HG02981 (cell line): ENCODE data around the gene KCTD1.
"Not testable (repeated sequence)": the region's sequence is repeated elsewhere in the genome, so short reads cannot be mapped to it uniquely, and the experiment has no call there.

Experiments
- ATAC-seq: cut with Tn5 transposase; IDR thresholded peaks from one replicate; pipeline ENCODE4 v1.9.1; 2021; ENCODE audit warnings: mild to moderate bottlenecking, moderate library complexity; ENCODE audit not compliant: unreplicated experiment

The KCTD1 gene

GRCh38 chr18:26459884-26460283 is 88.5 kb downstream of the KCTD1 start:
- no peak for ATAC-seq

DNA sequence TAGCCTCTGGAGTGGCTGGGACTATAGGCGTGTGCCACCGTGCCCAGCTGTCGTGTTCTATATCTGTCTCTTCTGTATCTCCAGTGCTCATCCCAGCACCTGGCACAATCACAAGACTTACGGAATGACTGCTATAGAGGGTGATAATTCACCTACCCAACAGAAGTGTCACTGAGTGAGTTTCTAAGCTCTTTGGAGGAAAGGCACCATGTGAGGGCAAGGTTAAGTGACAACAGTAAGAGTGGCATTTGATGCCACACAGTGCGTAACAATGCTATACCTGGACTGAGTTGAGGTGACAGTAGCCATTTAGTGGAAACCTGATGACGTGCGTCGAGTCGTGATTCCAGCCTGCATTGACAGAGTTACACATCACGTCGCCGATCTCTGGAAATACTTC is 89.0 kb downstream of the KCTD1 start:
- no peak for ATAC-seq

DNA sequence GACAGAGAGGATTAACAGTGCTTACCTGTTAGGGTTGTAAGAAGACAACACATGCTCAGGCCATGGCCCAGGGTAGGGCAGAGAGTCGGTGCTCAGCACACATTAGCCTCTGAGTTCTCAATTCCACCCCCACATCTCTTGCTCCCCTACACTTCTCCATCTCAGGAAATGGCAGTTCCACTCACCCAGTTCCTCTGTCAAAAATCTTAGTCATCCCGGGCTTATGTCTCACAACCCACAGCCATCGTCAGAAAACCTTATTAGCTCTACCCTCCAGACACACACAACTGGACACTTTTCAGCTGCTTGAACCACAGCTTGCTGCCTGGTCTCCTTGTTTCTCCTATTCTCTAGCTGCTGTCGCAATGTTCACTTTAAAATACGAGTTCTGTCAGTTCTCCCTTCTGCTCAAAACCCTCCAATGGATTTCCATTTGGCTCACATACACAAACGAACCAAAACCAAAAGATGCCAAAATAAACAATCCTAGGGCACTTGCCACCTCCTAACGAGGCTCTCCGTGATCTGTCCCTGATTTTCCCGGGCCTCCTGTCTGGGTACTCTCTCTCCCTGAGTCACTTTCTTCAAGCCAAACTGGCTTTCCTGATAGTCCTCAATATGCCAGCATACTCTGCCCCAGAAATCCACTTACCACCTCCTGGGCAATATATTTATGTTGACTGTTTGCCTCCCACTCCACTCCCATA is 89.7 kb downstream of the KCTD1 start:
- ATAC-seq, result peak; percentile 48

DNA sequence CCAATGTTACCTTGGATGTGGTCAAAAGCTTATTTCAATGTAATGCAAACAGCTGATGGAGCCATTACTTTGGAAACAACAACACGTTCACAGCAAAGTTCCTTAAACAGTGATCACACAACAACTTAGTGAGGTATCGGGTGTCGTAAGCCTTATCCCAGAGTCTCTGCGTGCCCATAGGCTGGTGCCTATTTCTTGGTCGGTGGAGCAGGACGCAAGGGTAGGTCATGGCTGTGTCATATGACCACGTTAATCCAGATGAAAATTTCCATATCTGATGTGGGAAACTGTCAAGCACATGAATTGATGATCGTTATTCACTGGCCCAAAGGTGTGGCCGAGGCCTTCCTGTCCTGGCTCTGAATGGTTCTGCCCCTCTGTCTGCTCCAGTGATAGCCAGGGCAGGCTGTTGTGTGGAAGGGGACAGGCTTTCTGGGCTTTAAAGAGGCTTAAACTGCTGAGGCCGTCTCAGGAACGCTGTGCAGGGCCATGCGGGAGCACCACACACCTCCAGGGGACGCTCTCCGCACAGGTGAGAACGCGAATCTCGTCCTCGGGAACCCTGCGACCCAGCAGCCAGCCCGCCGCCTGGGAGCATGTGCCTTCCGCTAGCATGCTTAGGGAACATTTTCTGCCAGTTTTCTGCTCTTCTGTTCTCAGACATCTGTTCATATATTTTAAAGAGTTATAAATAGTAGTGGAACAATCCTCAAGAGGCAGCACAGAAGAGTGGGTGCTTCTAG is 90.6 kb downstream of the KCTD1 start:
- ATAC-seq, result no peak

DNA sequence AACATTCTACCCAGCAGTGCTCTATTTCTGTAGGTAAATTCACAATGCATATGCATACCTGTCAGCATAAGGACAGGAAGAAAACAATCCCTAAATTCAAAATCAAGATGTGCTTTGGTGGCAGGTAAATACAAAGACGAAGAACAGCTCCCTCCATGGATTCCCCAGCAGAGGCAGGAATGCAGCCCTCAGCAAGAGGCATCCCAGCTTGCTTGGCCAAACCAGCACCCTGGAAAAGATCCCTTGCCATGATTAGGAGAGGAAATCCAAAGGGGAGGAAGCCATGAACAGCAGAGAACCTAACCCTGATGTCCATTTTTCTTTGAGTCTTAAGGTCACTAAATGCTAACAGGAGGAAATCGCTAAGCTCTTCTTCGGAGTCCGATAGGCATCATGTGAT is 91.2 kb downstream of the KCTD1 start:
- ATAC-seq, result no peak

- ATAC-seq, result no peak
These were observed 92.3 kb downstream of the KCTD1 start for GRCh38 chr18:26456070-26456491.

GRCh38 chr18:26455639-26456038 is 92.7 kb downstream of the KCTD1 start:
- no peak for ATAC-seq

- ATAC-seq, result no peak
These were observed 93.7 kb downstream of the KCTD1 start for GRCh38 chr18:26454616-26455015.

- ATAC-seq, result no peak
These were observed 94.2 kb downstream of the KCTD1 start for GRCh38 chr18:26454192-26454591.

GRCh38 chr18:26453386-26453901 is 94.9 kb downstream of the KCTD1 start:
- peak; percentile 54 for ATAC-seq

GRCh38 chr18:26450989-26451682 is 97.2 kb downstream of the KCTD1 start:
- no peak for ATAC-seq

GRCh38 chr18:26448714-26449159 is 99.6 kb downstream of the KCTD1 start:
- ATAC-seq, result no peak

GRCh38 chr18:26443853-26444252 is 104.5 kb downstream of the KCTD1 start:
- no peak for ATAC-seq

- ATAC-seq, result no peak
These were observed 106.2 kb downstream of the KCTD1 start for GRCh38 chr18:26442126-26442525.

- ATAC-seq, result no peak
These were observed 107.7 kb downstream of the KCTD1 start for GRCh38 chr18:26440644-26441043.

DNA sequence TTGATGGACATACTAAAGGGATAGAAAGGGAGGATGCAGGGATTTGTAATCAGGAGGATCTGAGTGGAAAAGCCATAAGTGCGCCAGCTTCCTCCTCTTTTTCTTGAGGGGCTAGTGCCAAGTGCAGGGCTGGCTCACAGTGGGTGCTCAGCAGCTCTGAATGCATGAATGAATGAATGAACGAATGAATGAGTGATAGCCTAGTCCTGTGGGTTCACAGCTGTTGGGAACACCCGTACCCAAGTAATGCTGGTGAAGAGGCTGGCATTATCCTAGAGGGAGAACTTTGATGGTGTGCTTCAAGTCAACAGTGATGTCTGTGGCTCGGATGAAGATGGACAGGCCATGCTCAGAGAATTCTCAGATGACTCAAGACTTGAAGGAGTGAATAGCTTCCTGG is 108.8 kb downstream of the KCTD1 start:
- ATAC-seq, result no peak

DNA sequence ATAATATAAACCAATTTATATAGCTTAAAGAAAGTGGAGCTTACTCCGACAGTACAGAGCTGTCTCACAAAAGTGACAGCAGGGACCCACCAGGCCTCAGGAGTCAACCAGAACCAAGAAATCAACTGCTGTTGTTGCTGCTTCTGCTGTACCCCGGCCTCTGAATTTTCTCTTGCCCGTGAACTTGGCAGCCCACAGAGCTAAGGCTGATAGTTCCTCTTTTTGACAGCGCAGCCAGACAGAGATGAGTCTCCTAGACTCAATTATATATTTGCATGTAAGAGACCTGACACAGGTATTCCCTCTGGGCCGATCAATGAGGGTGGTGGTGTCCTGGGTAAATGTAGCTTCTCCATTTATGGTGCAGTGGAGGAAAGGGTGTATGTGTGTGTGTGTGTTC is 109.4 kb downstream of the KCTD1 start:
- peak; percentile 97 for ATAC-seq

DNA sequence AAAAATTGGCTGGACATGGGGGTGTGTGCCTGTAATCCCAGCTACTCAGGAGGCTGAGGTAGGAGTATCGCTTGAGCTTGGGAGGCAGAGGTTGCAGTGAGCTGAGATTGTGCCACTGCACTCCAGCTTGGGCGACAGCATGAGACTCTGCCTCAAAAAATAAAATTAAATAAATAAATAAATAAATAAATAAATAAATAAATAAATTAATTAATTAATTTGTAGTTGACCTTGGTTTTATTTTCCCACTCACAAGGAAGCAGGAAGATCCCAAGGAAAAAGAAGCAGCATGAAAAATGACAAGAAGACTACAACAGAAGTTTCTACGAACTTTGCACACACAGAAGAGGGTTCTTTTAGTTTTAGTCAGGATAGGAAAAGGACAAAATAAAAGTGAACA is 110.7 kb downstream of the KCTD1 start:
- not testable (repeated sequence) for ATAC-seq

- no peak for ATAC-seq
These were observed 111.9 kb downstream of the KCTD1 start for GRCh38 chr18:26436176-26437051.

DNA sequence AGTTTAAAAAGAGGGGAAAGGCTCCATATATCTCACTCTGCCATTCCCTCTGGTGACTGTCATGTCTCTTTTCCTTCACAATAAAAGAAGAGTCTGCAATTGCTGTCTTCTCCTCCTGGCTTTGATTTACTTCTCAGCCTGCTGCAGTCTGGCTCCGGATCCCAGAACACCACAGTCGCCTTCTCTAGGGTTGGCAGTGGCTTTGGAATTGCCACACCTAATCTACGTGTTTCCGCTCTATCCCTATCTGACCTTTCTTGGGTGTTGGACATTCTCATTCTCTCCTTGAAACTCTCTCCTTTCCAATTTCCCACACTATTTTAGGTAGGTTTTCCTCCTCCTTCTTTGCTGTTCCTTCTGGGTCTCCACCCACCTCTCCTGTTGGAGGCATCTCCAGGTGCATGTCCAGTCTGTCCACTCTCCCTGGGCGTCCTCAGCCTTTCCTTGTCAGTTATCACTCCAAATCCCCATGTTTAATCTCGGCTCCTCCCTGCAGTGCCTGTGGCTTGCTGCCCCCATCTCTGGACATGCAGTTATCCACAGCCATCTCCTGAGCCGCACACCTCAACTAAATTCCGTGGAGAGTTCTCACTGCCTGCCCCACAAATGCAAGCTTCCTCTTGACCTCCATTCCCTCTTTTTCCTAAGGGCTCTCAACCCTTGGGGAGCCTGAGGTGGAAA is 112.8 kb downstream of the KCTD1 start:
- no peak for ATAC-seq
